GM12891 (cell line): Measurements from ENCODE around the gene CFAP100.

Experiments used
- PAX5 ChIP-seq: IDR thresholded peaks from 2 replicates; pipeline ENCODE4 v1.6.1; 2011; ENCODE audit warnings: low read length, moderate library complexity, mild to moderate bottlenecking; ENCODE audit not compliant: insufficient read depth, severe bottlenecking
- POLR2A ChIP-seq: IDR thresholded peaks from 2 replicates; pipeline ENCODE4 v1.6.1; 2011; ENCODE audit warnings: low read depth, low read length, control low read depth
- TAF1 ChIP-seq: IDR thresholded peaks from 2 replicates; pipeline ENCODE4 v1.6.1; 2011; ENCODE audit warnings: low read depth, low read length, control low read depth

- TF ChIP-seq PAX5: no peak
- TF ChIP-seq TAF1: no peak
- TF ChIP-seq POLR2A: no peak
Observed at GRCh38 chr3:126356373-126357264, 38.1 kb upstream of the CFAP100 start.
